ENCODE results near the gene NTN4. TPM values are rescaled to one million over a fixed set of nuclear protein-coding genes. Genes with fewer than 3 reads are reported as not detected.
"Not testable (repeated sequence)": the region's sequence is repeated elsewhere in the genome, so short reads cannot be mapped to it uniquely, and the experiment has no call there.

NTN4 gene
- polyA plus RNA-seq, 1 donor from 2014 or later, result not detected

DNA sequence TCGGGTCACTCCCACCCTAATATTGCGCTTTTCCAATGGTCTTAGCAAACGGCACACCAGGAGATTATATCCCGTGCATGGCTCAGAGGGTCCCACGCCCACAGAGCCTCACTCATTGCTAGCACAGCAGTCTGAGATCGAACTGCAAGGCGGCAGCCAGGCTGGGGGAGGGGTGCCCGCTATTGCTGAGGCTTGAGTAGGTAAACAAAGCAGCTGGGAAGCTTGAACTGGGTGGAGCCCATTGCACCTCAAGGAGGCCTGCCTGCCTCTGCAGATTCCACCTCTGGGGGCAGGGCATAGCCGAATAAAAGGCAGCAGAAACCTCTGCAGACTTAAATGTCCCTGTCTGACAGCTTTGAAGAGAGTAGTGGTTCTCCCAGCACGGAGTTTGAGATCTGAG is 15.1 kb downstream of the NTN4 start:
- not testable (repeated sequence) for H3K27ac Mint-ChIP-seq

DNA sequence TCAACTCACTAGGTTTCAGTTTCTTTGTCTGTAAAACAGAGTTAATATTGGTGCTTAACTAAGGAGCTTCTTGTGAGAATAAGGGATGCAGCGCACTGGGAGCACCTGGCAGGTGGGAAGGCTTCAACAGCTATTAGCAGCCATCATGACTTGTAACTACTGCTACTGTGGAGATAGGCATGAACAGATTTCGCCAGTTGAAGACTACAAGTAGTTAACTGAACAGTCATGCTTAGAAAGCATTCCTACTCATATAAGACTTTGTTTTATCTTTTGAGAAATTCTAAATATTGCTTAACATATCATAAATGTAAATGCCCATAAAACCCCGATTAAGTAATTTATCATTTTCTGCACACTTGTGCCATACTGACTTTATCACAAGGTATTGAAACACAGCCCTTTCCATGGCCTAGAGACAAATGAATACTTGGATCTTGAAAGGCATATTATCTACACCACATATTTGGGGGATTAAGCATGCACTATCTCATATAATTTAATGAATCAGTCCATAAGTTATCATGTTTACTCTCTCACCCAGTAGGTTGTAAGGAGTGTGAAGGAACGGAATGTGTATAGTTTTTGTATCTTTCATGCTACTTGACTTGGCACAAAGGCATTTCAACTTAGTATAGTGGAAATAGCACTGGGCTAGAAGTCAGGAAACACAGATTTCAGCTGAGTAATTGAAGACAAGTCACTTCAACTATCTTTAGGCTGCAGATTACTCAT is 16.1 kb downstream of the NTN4 start:
- Mint-ChIP-seq H3K9me3 (peaks cover 0 to 9% (median 2%) of the 10 kb centered on the region in 3 donors), H3K4me1 (no peaks in the 10 kb centered on the region), H3K27ac (no peak overlapping the region), H3K27me3 (peaks cover 21% of the 10 kb centered on the region), H3K4me3 (no peak overlapping the region), H3K36me3 (peaks cover 2% of the 10 kb centered on the region)

More for the DNA sequence above, 15.1 kb downstream of the NTN4 start:
- not testable (repeated sequence) for H3K4me1 Mint-ChIP-seq, H3K4me3 Mint-ChIP-seq, H3K36me3 Mint-ChIP-seq, H3K9me3 Mint-ChIP-seq
- H3K27me3 Mint-ChIP-seq, result peaks cover 21% of the 10 kb centered on the region

DNA sequence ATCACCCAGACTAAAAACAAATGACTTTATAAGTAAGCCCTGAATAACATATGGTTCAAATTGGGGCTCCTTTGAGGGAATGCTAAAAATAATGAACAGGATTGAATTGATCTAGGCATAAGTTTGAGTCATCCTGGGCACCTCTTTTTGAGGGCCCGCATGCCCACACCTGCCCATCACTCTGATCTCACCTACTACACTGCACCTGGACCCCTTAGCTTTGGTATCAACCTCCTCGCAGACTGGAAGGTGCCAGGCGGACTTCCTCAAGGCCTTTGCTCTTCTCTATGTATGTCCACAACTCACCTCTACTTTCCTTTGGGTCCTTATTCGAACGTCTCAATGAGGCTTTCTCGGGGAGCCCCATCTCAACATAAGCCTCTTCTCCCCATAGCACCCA is 17.2 kb downstream of the NTN4 start:
- Mint-ChIP-seq H3K27ac (no peak overlapping the region), H3K4me3 (no peak overlapping the region), H3K27me3 (peaks cover 30% of the 10 kb centered on the region), H3K36me3 (peaks cover 3% of the 10 kb centered on the region), H3K4me1 (peaks cover 0 to 2% (median 0%) of the 10 kb centered on the region in 3 donors), H3K9me3 (peaks cover 0 to 9% (median 2%) of the 10 kb centered on the region in 3 donors)

DNA sequence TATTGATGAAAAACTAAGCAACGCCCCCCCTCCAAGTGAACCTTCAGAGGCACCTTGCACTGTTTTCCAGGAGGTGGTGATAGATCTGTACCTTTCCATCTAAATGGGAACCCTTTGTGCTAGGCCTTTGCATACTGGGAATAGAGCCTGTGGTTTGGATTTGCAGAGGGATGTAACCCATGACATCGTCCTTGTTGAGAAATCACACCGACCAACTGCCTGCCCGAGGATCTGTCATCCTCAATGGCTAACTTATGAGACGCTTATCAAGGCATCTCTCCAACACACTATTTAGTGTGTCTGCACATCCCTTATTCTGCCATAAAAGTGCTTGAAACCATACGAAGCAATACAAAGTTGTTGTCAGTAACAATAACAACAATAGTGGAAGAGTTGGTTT is 22.9 kb downstream of the NTN4 start:
- Mint-ChIP-seq H3K27ac (no peak overlapping the region), H3K36me3 (peaks cover 1% of the 10 kb centered on the region), H3K27me3 (peaks cover 15% of the 10 kb centered on the region), H3K4me1 (peaks cover 0 to 2% (median 0%) of the 10 kb centered on the region in 3 donors), H3K4me3 (no peak overlapping the region), H3K9me3 (peaks cover 0 to 3% (median 0%) of the 10 kb centered on the region in 3 donors)

DNA sequence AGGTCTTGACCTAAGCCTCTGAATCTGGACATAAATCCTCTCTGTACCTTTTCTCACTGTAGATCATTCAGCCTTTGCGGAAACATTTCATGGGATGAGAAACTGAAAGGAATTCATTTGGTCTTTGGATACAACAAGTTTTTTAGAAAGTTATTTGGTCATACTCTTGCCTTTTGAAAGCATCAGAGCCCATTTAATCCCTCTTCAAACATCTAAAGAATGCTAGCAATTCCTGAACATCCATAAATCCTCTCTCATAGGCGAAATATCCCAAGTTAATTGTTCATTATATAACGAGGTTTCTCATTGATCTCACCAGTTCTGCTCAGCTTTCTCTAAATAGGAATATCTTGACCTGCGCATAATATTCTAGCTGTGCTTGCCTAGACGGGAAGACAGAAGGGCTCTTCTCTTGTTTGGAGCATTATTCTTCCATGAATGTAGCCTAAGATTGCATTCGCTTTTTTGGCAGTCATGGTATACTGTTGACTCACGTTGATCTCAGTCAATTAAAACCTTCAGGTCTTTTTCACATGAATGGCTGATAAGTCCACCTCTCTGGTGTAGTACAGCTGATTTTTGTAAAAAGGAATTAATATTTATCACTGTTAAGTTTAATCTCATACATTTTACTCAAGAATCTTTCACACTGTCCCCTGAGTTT is 24.1 kb downstream of the NTN4 start:
- no peak overlapping the region for H3K4me3 Mint-ChIP-seq
- H3K9me3 Mint-ChIP-seq, result peaks cover 0 to 3% (median 0%) of the 10 kb centered on the region in 3 donors
- H3K27me3 Mint-ChIP-seq, result peaks cover 13% of the 10 kb centered on the region
- peaks cover 0 to 8% (median 6%) of the 10 kb centered on the region in 3 donors for H3K4me1 Mint-ChIP-seq
- H3K36me3 Mint-ChIP-seq, result peaks cover 1% of the 10 kb centered on the region
- no peak overlapping the region for H3K27ac Mint-ChIP-seq

DNA sequence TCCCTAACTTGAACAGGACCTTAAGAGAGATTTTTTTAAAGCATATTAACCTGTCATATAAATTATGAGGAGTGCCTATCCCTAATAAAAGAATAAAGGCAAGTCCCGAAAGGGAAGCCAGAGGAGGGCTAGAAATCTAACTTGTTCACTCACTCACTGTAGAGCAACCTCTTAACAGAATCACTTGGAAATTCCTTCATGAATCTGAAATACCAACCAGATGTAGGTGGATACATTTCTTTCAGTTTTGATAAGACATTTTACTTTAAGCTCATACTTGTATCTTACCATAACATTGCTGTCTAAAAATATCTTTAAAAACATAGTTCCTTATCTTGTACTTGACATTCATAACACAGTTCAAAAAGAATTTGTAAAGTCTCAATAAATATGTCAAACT is 25.7 kb downstream of the NTN4 start:
- Mint-ChIP-seq H3K4me1 (peaks cover 0 to 8% (median 6%) of the 10 kb centered on the region in 3 donors), H3K27me3 (peaks cover 13% of the 10 kb centered on the region), H3K27ac (no peak overlapping the region)

DNA sequence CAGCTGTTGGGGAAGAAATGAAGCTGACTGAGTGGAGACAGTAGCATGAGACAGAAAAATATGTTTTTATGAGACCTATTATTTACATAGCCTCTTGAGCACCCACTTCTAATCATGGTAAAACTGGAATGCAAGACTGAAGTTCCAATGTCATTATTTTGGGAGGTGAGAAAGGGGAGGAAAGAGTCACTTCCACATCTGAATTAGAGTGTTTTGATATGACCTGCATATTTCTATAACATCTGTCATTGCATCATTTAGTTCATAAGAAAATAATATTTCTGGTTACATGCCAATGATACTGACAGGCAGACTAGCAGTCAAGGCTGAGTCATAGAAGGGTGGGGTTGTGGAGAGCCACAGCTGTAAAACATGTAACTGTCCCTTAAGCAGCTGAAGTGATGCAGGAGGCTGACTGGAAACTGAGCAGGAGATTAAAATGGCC is 26.7 kb downstream of the NTN4 start:
- Mint-ChIP-seq H3K27me3 (peaks cover 7% of the 10 kb centered on the region), H3K4me3 (no peak overlapping the region), H3K9me3 (peaks cover 0 to 3% (median 3%) of the 10 kb centered on the region in 3 donors), H3K4me1 (peaks cover 0 to 8% (median 6%) of the 10 kb centered on the region in 3 donors), H3K27ac (no peak overlapping the region), H3K36me3 (peaks cover 1% of the 10 kb centered on the region)

More for the DNA sequence above, 25.7 kb downstream of the NTN4 start:
- Mint-ChIP-seq H3K36me3 (peaks cover 1% of the 10 kb centered on the region), H3K4me3 (no peak overlapping the region), H3K9me3 (peaks cover 0 to 1% (median 0%) of the 10 kb centered on the region in 3 donors)

DNA sequence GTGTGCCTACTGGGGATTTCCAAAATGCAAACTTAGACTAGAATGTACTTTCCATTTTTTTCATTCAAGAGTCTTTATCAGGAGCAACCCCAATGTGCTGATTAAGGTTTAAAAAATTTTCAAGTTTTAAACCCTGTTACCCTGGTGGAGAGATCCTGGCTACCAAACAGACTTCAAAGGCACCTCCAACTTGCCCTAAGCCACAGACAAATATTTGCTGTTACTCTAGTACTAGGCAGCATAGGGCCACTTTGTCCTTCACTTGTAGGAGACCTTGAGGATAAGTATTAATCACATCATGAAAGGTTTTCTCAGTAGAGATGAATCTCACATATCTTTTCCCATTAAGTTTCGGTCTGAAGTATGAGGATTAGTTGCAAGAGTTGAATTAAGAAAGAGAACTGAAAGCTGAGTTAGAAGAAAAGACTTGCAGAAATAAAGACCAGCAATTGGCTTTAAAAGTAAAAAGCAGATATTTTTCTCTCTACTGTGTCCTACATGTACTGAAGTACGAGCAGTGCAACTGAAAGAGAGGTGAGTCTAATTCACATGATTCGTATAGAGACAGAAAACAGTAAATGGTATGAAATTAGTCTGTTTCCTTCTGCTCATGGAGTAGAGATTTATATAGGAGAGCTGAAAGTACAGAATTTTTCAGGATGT is 28.3 kb downstream of the NTN4 start:
- Mint-ChIP-seq H3K9me3 (peaks cover 0 to 5% (median 4%) of the 10 kb centered on the region in 3 donors), H3K36me3 (no peaks in the 10 kb centered on the region), H3K4me1 (peaks cover 0 to 8% (median 6%) of the 10 kb centered on the region in 3 donors), H3K4me3 (no peak overlapping the region), H3K27ac (no peak overlapping the region), H3K27me3 (peaks cover 3% of the 10 kb centered on the region)

DNA sequence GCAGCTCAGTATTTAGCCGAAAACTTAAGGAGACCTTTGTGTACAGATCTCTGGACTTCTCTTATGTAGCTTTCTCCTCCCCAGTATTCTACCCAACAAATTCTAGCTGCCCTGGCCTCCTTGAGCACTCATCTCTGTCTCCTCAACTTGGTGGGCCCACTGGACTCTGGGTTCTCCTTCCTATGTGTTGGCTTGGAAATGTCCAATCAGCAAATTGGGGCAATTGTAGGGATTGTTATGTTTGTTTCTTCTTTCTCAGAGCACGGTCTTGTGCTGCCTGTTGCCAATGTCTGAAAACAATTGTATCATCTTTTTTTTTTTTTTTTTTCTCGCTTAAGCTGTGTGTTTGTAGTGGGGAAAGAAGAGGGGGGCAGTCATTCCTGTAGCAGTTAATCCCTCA is 30.2 kb downstream of the NTN4 start:
- H3K4me1 Mint-ChIP-seq, result peaks cover 0 to 8% (median 8%) of the 10 kb centered on the region in 3 donors
- no peak overlapping the region for H3K4me3 Mint-ChIP-seq
- H3K9me3 Mint-ChIP-seq, result peaks cover 0 to 4% (median 4%) of the 10 kb centered on the region in 3 donors
- no peaks in the 10 kb centered on the region for H3K36me3 Mint-ChIP-seq
- peaks cover 3% of the 10 kb centered on the region for H3K27me3 Mint-ChIP-seq
- no peak overlapping the region for H3K27ac Mint-ChIP-seq

DNA sequence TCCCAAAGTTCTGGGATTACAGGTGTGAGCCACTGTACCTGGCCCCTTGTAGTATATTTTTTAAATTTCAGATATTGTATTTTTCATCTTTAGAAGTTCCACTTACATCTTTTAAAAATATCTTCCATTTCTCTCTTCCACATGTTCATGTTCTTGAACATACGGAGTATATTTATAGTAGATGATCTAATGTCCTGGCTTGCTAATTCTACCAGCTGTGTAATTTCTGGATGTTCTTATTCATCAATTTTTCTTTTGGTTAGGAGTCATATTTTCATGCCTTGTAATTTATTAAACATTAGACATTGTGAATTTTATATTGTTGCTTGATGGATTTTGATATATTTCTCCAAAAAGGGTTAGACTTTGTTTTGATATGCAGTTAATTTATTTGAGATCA is 30.8 kb downstream of the NTN4 start:
- Mint-ChIP-seq H3K27me3 (peaks cover 3% of the 10 kb centered on the region), H3K4me1 (peaks cover 0 to 8% (median 8%) of the 10 kb centered on the region in 3 donors), H3K9me3 (peaks cover 0 to 4% (median 4%) of the 10 kb centered on the region in 3 donors), H3K27ac (no peak overlapping the region), H3K4me3 (no peak overlapping the region), H3K36me3 (no peaks in the 10 kb centered on the region)

DNA sequence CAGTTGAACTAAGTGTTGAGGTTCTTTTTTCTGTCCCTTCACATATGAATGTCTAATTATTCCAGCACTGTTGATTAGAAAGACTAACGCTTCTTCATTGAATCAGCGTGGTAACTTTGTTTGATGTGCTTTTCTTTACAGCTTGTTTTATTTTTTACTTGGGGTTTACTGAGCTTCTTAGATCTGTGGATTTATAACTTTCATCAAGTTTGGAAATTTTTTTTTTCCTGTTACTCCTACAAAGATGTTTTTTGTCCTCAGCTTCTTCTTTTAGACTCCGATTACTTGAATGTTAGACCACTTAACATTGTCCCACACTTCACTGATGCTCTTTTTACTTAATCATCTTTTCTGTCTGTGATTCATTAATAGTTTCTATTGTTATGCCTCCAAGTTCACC is 31.5 kb downstream of the NTN4 start:
- peaks cover 0 to 8% (median 8%) of the 10 kb centered on the region in 3 donors for H3K4me1 Mint-ChIP-seq
- H3K27ac Mint-ChIP-seq, result no peak overlapping the region
- peaks cover 0 to 4% (median 4%) of the 10 kb centered on the region in 3 donors for H3K9me3 Mint-ChIP-seq
- no peak overlapping the region for H3K4me3 Mint-ChIP-seq
- H3K36me3 Mint-ChIP-seq, result no peaks in the 10 kb centered on the region
- peaks cover 3% of the 10 kb centered on the region for H3K27me3 Mint-ChIP-seq

DNA sequence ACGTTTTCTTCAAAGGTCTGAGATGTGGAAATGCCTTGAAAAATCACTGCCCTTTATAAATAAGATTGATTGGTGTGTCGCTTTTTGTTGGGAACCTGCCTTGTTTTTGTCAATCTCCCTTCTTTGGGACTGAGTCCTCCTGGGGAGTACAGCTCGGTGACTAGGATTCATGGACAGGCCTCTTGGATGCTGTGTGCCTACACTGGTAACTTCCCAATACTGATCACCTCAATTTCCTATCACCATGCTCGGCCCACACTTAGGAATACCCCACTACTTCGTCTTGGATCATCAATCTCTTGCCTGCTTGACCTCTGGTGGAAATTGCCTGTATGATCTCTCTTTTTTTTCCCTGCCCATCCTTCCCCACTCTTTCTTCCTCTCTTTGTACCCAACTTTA is 34.2 kb downstream of the NTN4 start:
- no peak overlapping the region for H3K4me3 Mint-ChIP-seq
- H3K4me1 Mint-ChIP-seq, result peaks cover 0 to 3% (median 3%) of the 10 kb centered on the region in 3 donors
- peaks cover 2% of the 10 kb centered on the region for H3K27me3 Mint-ChIP-seq
- H3K36me3 Mint-ChIP-seq, result no peaks in the 10 kb centered on the region
- H3K9me3 Mint-ChIP-seq, result peaks cover 0 to 4% (median 4%) of the 10 kb centered on the region in 3 donors
- H3K27ac Mint-ChIP-seq, result no peak overlapping the region

DNA sequence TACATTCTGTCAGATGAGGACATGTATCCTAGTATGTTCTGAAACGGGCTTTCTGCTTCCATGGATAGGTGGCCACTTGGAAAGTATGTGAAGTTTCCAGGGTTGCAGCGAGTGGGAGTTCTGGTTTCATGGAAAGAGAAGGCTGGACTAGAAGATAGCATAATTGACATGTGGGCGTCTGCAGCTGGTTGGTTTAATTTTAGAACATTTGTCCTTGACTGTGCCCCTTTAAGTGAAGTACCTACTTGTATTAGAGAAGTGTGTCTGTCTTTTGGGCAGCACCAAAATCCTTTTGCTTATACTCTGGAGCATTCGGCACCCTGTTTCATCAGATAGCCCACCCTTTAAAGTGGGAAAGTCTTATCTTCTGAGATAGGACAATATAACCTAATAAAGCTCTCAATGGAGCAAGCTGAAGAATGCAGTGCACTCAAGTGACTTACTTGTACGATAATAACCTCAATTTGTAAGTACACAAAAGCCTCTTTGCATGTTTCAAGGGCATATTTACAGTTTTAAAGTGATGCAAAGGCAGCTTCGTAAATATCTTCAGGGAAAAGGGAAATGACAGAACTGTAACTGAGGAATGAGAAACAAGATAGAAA is 35.2 kb downstream of the NTN4 start:
- Mint-ChIP-seq H3K9me3 (peaks cover 0 to 4% (median 4%) of the 10 kb centered on the region in 3 donors), H3K4me3 (no peak overlapping the region)

DNA sequence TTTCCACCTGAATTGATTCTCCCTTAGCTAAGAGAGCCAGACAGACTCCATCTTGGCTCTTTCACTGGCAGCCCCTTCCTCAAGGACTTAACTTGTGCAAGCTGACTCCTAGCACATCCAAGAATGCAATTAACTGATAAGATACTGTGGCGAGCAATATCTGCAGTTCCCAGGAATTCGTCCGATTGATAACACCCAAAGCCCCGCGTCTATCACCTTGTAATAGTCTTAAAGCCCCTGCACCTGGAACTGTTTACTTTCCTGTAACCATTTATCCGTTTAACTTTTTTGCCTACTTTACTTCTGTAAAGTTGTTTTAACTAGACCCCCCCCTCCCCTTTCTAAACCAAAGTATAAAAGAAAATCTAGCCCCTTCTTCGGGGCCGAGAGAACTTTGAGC is 44.5 kb downstream of the NTN4 start:
- not testable (repeated sequence) for H3K4me3 Mint-ChIP-seq, H3K36me3 Mint-ChIP-seq, H3K4me1 Mint-ChIP-seq, H3K27ac Mint-ChIP-seq, H3K27me3 Mint-ChIP-seq
- peaks cover 7 to 12% (median 11%) of the 10 kb centered on the region in 3 donors for H3K9me3 Mint-ChIP-seq

More for the DNA sequence above, 35.2 kb downstream of the NTN4 start:
- Mint-ChIP-seq H3K27me3 (peaks cover 1% of the 10 kb centered on the region), H3K36me3 (no peaks in the 10 kb centered on the region), H3K27ac (no peak overlapping the region), H3K4me1 (peaks cover 0 to 3% (median 3%) of the 10 kb centered on the region in 3 donors)

DNA sequence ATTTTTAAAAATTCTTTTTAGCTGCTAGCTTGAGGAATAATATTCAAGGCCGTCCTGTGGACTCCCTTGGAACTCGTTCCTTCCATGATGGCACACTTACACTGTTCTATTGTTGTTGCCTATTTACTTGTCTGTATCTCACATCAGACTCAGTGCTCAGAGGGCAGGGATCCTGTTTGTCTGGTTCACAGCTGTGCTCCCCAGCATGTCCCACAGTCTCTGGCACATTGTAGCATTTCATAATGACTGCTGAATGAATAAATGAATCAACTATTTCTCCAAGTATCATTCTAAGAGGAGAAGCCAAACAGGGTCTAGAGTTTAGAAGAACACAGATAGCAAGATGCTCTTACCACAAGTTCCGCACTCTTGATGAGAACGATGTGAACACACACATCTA is 48.0 kb downstream of the NTN4 start:
- Mint-ChIP-seq H3K4me3 (no peak overlapping the region), H3K9me3 (peaks cover 7 to 12% (median 11%) of the 10 kb centered on the region in 3 donors), H3K36me3 (no peaks in the 10 kb centered on the region), H3K27ac (peak overlapping the region in 1 of 3 donors; percentile 27), H3K27me3 (peaks cover 3% of the 10 kb centered on the region), H3K4me1 (no peaks in the 10 kb centered on the region)

Measured in IgD-negative memory B cell (primary cell).